Hepatocyte (in vitro differentiated cells): Measurements from ENCODE around the gene FARP1. TPM values are rescaled to one million over a fixed set of nuclear protein-coding genes. Genes with fewer than 3 reads are reported as not detected.

ENCODE experiments used
- DNase-seq: peaks from one replicate; pipeline ENCODE4 v3.0.0-alpha.2; 2016; ENCODE audit warnings: low spot score
- H2AFZ ChIP-seq: fragments of 200-600 bp; sonication (generic); 2 replicates; pipeline ENCODE4 v1.6.0; 2016; ENCODE audit warnings: antibody characterized with exemption, mild to moderate bottlenecking
- H3K27ac ChIP-seq: fragments of 200-600 bp; sonication (generic); 2 replicates; pipeline ENCODE4 v1.5.1; 2016; ENCODE audit warnings: mild to moderate bottlenecking
- H3K27me3 ChIP-seq: fragments of 200-600 bp; sonication (generic); 2 replicates; pipeline ENCODE4 v1.6.1; 2016
- H3K36me3 ChIP-seq: fragments of 200-600 bp; sonication (generic); replicated peaks from 2 replicates; pipeline ENCODE4 v1.5.1; 2016; ENCODE audit warnings: low read depth; ENCODE audit not compliant: insufficient read depth
- H3K4me1 ChIP-seq: fragments of 200-600 bp; sonication (generic); 2 replicates; pipeline ENCODE4 v1.5.1; 2016; ENCODE audit warnings: mild to moderate bottlenecking, moderate library complexity; ENCODE audit not compliant: insufficient read depth
- H3K4me2 ChIP-seq: fragments of 200-600 bp; sonication (generic); 2 replicates; pipeline ENCODE4 v1.6.0; 2016
- H3K4me3 ChIP-seq: fragments of 200-600 bp; sonication (generic); 2 replicates; pipeline ENCODE4 v1.5.1; 2016; ENCODE audit warnings: mild to moderate bottlenecking
- H3K79me2 ChIP-seq: fragments of 200-600 bp; sonication (generic); 2 replicates; pipeline ENCODE4 v1.6.0; 2017; ENCODE audit warnings: mild to moderate bottlenecking
- H3K9me2 ChIP-seq: fragments of 200-600 bp; sonication (generic); replicated peaks from 2 replicates; pipeline ENCODE4 v1.6.0; 2017; ENCODE audit warnings: mild to moderate bottlenecking; ENCODE audit not compliant: insufficient read depth
- H3K9me3 ChIP-seq: fragments of 200-600 bp; sonication (generic); 2 replicates; pipeline ENCODE4 v1.5.1; 2016; ENCODE audit warnings: low read depth, mild to moderate bottlenecking
- H4K20me1 ChIP-seq: fragments of 200-600 bp; sonication (generic); 2 replicates; pipeline ENCODE4 v1.6.0; 2016; ENCODE audit warnings: mild to moderate bottlenecking; ENCODE audit not compliant: insufficient read depth, poor library complexity, severe bottlenecking
- EZH2 ChIP-seq: fragments of 200-600 bp; sonication (generic); IDR thresholded peaks from 2 replicates; pipeline ENCODE4 v1.6.1; 2016; ENCODE audit warnings: antibody characterized with exemption, mild to moderate bottlenecking, borderline replicate concordance
- EZH2phosphoT487 ChIP-seq: fragments of 200-600 bp; sonication (generic); IDR thresholded peaks from one replicate; pipeline ENCODE4 v1.6.1; 2018; ENCODE audit warnings: antibody characterized with exemption, mild to moderate bottlenecking, low read depth, moderate library complexity; ENCODE audit not compliant: unreplicated experiment, severe bottlenecking
- WGBS: methylation state at CpG from one replicate; pipeline ENCODE4 v1.1.6; 2016; ENCODE audit warnings: low lambda C conversion rate; ENCODE audit errors: missing lambda C conversion rate; 5-methylcytosine and 5-hydroxymethylcytosine counted together
- polyA plus RNA-seq: library from polyadenylated mRNA; unstranded; fragments of >200 nt; fragmentation: Nextera tagmentation; extraction: Ambion mirVana; gene quantifications from 2 replicates; pipeline ENCODE4 v1.2.1, GENCODE V29; 2016
- total RNA-seq: library from RNA; depleted of rRNA; stranded (reverse); fragments of >200 nt; gene quantifications from 2 replicates; pipeline ENCODE4 v1.2.3, GENCODE V29; 2014
- TF ChIP-seq, protein P1 (sequence below): fragments of 200-600 bp; sonication (generic); IDR thresholded peaks from 2 replicates; pipeline ENCODE4 v1.5.1; 2016; ENCODE audit warnings: antibody characterized with exemption, mild to moderate bottlenecking; ENCODE audit not compliant: poor library complexity

FARP1 gene
- total and polyA plus RNA-seq, 2 experiments from 2014 or later = 35.5 to 68.7 TPM

- Histone ChIP-seq H3K4me2 (no peak overlapping the region), H4K20me1 (no peaks in the 10 kb centered on the region), H3K4me1 (peaks cover 11% of the 10 kb centered on the region), H2AFZ (no peak overlapping the region), H3K27ac (no peak overlapping the region), H3K27me3 (no peaks in the 10 kb centered on the region), H3K79me2 (no peaks in the 10 kb centered on the region), H3K9me3 (no peaks in the 10 kb centered on the region), H3K36me3 (no peaks in the 10 kb centered on the region), H3K9me2 (no peaks in the 10 kb centered on the region), H3K4me3 (no peak overlapping the region)
- DNase-seq = no peak
- TF ChIP-seq EZH2 = no peak
- no peak for TF ChIP-seq EZH2phosphoT487
- TF ChIP-seq, protein P1, sequence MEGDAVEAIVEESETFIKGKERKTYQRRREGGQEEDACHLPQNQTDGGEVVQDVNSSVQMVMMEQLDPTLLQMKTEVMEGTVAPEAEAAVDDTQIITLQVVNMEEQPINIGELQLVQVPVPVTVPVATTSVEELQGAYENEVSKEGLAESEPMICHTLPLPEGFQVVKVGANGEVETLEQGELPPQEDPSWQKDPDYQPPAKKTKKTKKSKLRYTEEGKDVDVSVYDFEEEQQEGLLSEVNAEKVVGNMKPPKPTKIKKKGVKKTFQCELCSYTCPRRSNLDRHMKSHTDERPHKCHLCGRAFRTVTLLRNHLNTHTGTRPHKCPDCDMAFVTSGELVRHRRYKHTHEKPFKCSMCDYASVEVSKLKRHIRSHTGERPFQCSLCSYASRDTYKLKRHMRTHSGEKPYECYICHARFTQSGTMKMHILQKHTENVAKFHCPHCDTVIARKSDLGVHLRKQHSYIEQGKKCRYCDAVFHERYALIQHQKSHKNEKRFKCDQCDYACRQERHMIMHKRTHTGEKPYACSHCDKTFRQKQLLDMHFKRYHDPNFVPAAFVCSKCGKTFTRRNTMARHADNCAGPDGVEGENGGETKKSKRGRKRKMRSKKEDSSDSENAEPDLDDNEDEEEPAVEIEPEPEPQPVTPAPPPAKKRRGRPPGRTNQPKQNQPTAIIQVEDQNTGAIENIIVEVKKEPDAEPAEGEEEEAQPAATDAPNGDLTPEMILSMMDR = no peak
- 87% methylated on average over 9 of the region's 9 CpGs for WGBS
These were observed 263.5 kb downstream of the FARP1 start for GRCh38 chr13:98406427-98406826.

DNA sequence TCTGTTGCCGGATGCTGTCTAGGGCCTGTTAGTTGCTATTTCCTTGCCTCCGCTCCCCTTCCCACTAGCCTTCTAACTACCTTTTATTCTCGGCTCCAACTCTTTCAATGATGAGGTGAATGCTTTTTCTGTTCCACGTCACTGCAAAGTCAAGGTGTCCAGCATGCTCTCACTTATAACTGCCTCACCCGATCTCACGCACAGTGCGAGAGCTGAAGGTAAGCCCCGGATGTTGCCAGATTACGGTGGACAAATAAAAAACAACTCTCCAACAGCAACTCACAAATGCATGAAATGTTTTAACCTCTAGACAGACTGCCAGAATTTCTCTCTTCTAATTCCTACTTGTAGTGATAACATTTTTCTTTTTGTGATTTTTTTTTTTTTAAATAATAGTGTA is 264.1 kb downstream of the FARP1 start:
- 95% methylated on average over 9 of the region's 9 CpGs for WGBS
- Histone ChIP-seq H3K36me3 (no peaks in the 10 kb centered on the region), H3K27me3 (no peaks in the 10 kb centered on the region), H3K27ac (no peak overlapping the region), H3K4me1 (peaks cover 11% of the 10 kb centered on the region), H3K4me3 (no peak overlapping the region), H3K4me2 (no peak overlapping the region), H4K20me1 (no peaks in the 10 kb centered on the region), H2AFZ (no peak overlapping the region), H3K9me2 (no peaks in the 10 kb centered on the region), H3K9me3 (no peaks in the 10 kb centered on the region), H3K79me2 (no peaks in the 10 kb centered on the region)
- no peak for DNase-seq
- TF ChIP-seq EZH2phosphoT487 (no peak), EZH2 (no peak)
- TF ChIP-seq, protein P1 = no peak

DNA sequence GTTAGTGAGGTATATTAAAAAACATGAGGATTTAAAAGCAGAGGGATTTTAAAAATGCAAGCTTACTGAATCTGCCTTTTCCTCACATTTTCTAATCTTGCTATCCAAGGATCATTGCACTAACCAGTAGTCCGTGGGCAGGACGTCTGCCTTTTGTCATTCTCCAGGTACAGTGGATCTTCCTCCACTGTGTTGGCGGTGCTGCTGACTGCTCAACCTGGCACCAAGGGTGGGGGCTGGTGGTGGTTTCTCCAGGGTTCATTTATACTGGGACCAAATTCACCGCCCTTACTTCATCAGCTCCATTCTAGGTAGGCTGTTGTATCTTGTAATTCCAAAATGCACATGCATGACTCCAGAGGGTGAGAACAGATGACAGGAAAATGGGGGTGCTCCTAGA is 264.7 kb downstream of the FARP1 start:
- TF ChIP-seq EZH2phosphoT487 (no peak), EZH2 (no peak)
- TF ChIP-seq, protein P1 = no peak
- H3K27me3 ChIP-seq = no peaks in the 10 kb centered on the region
- no peaks in the 10 kb centered on the region for H3K79me2 ChIP-seq
- peaks cover 11% of the 10 kb centered on the region for H3K4me1 ChIP-seq
- H3K27ac ChIP-seq = no peak overlapping the region
- no peak for DNase-seq
- no peaks in the 10 kb centered on the region for H3K36me3 ChIP-seq
- H4K20me1 ChIP-seq = no peaks in the 10 kb centered on the region
- 92% methylated on average over 4 of the region's 4 CpGs for WGBS
- no peaks in the 10 kb centered on the region for H3K9me2 ChIP-seq
- no peak overlapping the region for H2AFZ ChIP-seq
- no peak overlapping the region for H3K4me3 ChIP-seq
- H3K4me2 ChIP-seq = no peak overlapping the region
- no peaks in the 10 kb centered on the region for H3K9me3 ChIP-seq

GRCh38 chr13:98409281-98409680 is 266.4 kb downstream of the FARP1 start:
- H3K27me3 ChIP-seq = no peaks in the 10 kb centered on the region
- no peak overlapping the region for H2AFZ ChIP-seq
- H3K4me1 ChIP-seq = peaks cover 11% of the 10 kb centered on the region
- no peak overlapping the region for H3K4me2 ChIP-seq
- H3K9me3 ChIP-seq = no peaks in the 10 kb centered on the region
- H3K27ac ChIP-seq = no peak overlapping the region
- no peaks in the 10 kb centered on the region for H3K9me2 ChIP-seq
- H3K79me2 ChIP-seq = no peaks in the 10 kb centered on the region
- no peaks in the 10 kb centered on the region for H4K20me1 ChIP-seq
- H3K36me3 ChIP-seq = no peaks in the 10 kb centered on the region
- WGBS = 97% methylated on average over 13 of the region's 13 CpGs
- TF ChIP-seq, protein P1 = no peak
- TF ChIP-seq EZH2phosphoT487 = no peak
- no peak for TF ChIP-seq EZH2
- no peak for DNase-seq
- no peak overlapping the region for H3K4me3 ChIP-seq
